ENCODE measurements around the gene NLRP5.
"Not testable (repeated sequence)": the region's sequence is repeated elsewhere in the genome, so short reads cannot be mapped to it uniquely, and the experiment has no call there.

Gene NLRP5

GRCh38 chr19:55986487-55986886 is at the start of gene NLRP5:
NLRP5 (plus strand) TSS chr19:55986775.
- peak; percentile 79 for DNase-seq

DNA sequence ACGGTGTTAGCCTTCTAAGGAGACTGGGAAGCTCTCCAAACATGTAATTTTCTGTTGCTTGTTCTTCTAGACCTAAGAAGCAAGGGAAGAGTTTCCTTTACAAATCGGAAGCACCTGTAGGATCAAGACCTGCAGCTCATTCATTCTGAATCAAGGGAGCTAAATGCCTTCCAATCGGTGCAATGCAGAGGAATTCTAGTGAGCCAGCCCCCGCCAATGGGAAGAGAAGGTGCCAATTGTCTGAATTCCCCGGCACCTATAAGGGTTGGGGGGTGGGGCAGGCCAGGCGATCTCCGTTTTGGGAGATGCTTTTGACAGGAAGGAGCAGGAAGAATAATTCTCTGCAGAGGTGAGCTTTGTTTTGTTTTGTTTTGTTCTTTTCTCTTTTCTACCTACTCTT is 47.4 kb upstream of the NLRP5 start:
- no peak for DNase-seq

DNA sequence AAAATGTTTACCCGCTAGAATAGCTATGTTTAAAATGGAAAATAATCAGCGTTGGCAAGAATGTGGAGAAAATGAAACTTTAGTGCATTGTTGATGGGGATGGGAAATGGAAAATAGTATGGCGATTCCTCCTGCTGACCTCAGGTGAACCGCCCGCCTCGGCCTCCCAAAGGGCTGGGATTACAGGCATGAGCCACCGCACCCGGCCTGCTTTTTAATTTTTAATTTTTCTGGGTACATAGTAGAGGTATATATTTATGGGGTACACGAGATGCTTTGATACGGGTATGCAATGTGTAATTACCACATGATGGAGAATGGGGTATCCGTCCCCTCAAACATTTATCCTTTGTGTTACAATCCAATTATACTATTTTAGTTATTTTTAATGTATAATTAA is 46.3 kb upstream of the NLRP5 start:
- DNase-seq: no peak

GRCh38 chr19:55947532-55947931 is 39.0 kb upstream of the NLRP5 start, which contains the start of gene NLRP8:
NLRP8 (plus strand) TSS chr19:55947832.
- no peak for DNase-seq

- DNase-seq: not testable (repeated sequence)
Observed at GRCh38 chr19:55950566-55950965, 36.0 kb upstream of the NLRP5 start.

DNA sequence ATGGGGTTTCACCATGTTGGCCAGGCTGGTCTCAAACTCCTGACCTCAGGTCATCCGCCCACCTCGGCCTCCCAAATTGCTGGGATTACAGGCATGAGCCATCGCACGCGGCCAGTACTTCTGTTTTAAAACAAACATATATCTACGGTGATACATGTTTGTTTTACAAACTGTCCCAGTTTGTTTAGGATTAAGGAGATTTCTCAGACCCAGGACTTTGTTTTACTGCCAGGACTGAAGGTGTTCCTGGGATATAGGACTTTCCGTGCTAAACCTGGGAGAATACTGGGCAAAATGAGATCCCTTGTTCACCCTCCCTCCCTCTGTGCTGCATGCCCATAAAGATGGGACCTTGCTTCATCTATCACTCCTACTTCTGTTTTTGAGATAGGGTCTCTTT is 30.1 kb upstream of the NLRP5 start:
- DNase-seq: no peak

DNA sequence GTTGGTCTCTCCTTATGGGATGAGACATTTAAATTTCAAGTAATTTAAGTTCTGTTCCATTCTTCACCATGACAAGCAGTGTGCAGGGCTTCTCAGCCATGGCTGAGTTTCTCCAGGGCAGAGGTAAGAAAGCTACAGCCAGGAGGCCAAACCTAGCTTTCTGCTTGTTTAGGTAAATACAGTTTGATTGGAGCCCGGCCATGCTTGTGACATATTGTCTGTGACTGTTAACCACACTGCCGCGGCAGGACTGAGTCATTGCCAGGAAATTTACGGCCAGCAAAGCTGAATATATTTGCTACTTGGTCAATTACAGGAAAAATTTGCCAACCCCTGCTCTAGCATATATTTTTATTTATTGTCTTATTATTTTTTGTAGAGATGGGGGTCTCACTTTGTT is 28.2 kb upstream of the NLRP5 start:
- DNase-seq: no peak

DNA sequence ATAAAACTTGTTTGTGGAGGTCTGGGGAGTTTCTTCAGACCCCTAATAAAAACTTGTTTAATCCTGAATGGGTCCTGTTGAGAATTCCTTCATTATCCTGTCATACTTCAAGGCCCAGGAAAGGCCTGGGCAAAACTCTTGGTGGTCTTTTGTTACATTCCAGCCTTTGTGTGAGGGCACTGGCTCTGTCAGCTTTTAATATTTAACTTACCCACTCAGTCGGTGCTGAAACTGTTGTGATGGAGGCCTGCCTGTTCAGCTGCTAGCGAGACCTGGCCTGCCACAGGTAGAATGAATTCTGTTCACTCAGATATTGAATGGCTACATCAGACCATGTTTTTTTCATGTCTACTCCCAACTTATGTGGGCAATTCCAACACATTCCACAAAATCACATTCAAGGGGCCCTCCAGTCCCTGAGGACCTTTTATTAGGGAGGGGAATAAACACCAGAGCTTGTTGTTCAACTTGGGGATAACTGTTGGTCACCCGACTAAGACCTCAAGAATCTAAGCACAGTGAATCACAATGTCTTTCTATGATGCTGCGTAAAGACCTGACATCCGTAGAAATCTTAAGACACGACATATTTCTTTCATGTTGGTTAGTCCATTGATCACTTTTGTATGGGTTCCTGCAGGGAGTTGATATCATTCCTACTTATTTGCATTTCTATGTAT is 26.4 kb upstream of the NLRP5 start:
- no peak for DNase-seq

DNA sequence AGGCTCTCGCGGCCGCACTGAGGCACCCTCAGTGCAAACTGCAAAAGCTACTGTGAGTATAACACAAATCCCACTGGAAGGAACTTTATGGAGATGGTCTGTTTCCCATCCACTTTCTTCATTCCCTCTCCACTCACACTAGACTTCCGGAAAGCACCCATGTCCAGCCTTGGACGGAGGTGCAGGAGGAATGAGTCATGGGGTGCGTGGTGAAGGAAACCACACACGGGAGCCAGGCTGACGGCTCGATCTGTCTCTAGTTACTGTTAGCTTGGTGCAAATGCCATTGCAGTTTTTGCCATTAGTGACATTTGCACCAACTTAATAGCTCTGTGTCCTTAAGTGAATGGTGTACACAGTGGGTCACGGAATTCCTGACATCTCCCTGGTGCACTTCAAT is 24.4 kb upstream of the NLRP5 start:
- no peak for DNase-seq

- DNase-seq: no peak
Observed at GRCh38 chr19:55973982-55974381, 12.6 kb upstream of the NLRP5 start.

DNA sequence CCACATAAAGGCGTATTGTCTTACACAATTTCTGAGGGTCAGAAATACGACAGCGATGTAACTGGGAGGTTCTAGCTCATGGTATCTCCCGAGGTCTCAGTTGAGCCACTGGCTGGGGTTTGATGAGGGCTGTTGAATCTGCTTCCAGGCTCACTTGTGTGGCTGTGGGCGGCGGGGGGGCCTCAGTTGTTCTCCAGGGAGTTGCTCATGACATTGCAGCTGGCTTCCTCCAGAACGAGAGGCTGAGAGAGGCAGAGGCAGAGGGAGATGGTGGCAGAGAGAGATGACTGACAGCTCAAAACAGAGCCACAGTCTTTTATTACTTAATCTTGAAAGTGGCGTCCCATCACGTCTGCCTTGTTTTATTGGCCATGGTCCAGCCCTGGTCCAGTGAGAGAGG is 6.2 kb upstream of the NLRP5 start:
- DNase-seq: no peak

- no peak for DNase-seq
Observed at GRCh38 chr19:55985254-55985653, 1.3 kb upstream of the NLRP5 start.

DNA sequence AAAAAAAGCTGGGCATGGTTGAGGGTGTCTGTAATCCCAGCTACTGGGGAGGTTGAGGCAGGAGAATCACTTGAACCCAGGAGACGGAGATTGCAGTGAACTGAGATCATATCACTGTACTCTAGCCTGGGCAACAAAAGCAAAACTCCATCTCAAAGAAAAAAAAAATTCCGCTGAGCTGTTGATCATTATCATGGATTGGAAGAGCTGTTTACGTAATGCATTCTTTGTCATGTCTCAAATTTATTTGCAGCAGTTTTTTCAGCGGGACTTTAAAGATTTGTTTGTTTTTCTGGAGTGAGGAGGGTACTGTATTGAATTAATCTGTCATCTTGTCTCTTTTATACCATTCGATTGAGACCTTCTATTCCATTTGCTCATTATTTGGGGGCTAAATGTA is 4.3 kb downstream of the NLRP5 start:
- no peak for DNase-seq

DNA sequence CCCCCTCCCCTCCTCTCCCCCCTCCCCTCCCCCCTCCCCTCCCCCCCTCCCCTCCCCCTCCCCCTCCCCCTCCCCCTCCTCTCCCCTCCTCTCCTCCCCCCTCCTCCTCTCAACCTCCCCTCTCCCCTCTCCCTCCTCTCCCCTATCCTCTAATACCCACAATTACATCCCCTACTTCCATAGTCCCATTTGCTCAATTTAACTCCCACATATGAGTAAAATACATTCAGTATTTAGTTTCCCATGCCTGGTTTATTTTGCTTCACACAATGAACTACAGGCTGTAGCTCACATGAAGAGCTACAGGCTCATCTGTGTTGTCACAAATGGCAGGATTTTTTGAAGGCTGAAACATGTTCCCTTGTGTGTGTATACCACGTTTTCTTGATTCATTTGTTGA is 6.9 kb downstream of the NLRP5 start:
- DNase-seq: no peak

- no peak for DNase-seq
Observed at GRCh38 chr19:56014765-56015164, 28.2 kb downstream of the NLRP5 start.

- peak; percentile 54 for DNase-seq
Observed at GRCh38 chr19:56015756-56016155, 29.2 kb downstream of the NLRP5 start.

GRCh38 chr19:56019325-56019724 is 32.8 kb downstream of the NLRP5 start:
- DNase-seq: not testable (repeated sequence)

DNA sequence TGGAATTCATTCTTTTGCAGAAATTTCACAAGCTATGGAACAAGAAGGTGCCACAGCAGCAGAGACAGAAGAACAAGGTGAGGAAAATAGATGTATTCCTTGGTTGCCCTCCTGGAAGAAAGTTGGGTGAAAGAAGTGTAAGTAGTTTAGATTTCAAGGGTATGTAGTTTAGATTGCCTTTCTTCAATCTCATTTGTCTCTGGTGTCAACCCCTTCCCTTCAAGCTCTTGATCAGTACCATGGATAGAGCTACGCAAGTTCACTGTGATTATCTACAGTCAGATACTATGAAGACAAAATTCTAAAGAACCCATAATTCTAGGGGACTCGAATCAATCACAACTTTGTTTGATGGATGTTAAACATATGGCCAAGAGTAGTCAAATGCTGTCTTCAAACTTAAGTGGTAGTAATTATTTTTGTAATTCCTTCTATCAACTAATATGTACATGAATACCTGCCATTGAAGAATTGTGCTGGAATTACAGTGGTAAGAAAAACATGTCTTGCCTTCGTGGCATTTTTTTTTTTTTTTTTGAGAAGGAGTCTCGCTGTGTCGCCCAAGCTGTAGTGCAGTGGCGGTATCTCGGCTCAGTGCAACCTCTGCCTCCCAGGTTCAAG is 33.9 kb downstream of the NLRP5 start:
- not testable (repeated sequence) for DNase-seq

DNA sequence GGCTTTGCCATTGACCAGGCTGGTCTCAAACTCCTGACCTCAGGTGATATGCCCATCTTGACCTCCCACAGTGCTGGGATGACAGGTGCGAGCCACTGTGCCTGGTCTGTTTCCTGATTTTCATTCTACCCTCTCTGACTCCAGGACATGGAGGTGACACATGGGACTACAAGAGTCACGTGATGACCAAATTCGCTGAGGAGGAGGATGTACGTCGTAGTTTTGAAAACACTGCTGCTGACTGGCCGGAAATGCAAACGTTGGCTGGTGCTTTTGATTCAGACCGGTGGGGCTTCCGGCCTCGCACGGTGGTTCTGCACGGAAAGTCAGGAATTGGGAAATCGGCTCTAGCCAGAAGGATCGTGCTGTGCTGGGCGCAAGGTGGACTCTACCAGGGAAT is 40.2 kb downstream of the NLRP5 start:
- peak; percentile 32 for DNase-seq

- DNase-seq: no peak
Observed at GRCh38 chr19:56053596-56053995, 67.0 kb downstream of the NLRP5 start.

- DNase-seq: peak; percentile 59
Observed at GRCh38 chr19:56066152-56067023, 79.8 kb downstream of the NLRP5 start.

DNA sequence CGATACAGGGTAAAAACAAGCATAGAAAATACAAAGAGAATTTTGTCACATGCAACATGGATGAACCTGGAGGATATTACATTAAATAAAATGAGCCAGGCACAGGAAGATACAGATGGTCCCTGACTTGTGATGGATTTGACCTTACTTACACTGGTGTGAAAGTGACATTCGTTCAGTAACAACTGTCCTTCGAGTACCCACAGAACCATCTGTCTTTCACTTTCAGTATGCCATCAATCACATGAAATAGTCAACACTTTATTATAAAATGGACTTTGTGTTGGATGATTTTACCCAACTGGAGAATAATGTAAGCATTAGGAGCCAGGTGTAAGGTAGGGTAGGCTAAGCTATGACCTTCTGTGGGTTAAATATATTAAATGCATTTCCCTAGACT is 83.1 kb downstream of the NLRP5 start:
- peak; percentile 14 for DNase-seq

DNA sequence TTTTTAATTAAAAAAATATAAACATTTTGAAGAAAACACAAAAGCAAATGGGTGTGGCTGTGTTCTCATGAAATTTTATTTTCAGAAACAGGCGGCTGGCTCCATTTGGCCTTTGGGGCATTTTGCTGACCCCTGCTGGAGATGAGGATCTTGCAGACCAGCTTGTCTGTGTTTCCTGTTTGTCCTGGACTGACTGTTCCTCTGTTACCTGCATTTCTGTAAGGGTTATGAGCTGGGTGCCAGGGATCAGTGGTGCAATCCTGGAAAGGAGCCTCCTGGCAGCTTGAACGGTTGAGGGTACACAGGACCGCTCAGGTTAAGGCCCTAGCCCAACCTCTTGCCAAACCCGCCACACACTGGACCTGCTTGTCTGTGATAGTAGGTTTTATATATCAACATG is 84.6 kb downstream of the NLRP5 start:
- DNase-seq: peak; percentile 61

GRCh38 chr19:56076498-56076897 is 89.9 kb downstream of the NLRP5 start:
- peak; percentile 70 for DNase-seq

Data from RPMI8226 (cell line).